H1 (cell line): Measurements from ENCODE around the gene SLC9A2. TPM values are rescaled to one million over a fixed set of nuclear protein-coding genes. Genes with fewer than 3 reads are reported as not detected.

ENCODE experiments used
- CTCF ChIA-PET: fragments of 300-600 bp; sonication (Branson Sonifier 250); formaldehyde crosslinking; loops from one replicate; lab custom pipeline; 2021; ENCODE audit not compliant: partially characterized antibody; lab: Charles Lee
- POLR2A ChIA-PET: fragments of 300-600 bp; sonication (Branson Sonifier 250); formaldehyde crosslinking; loops from one replicate; lab custom pipeline; 2021; ENCODE audit warnings: inconsistent platforms; ENCODE audit not compliant: partially characterized antibody; lab: Charles Lee
- DNase-seq, 2 experiments: peaks; one replicate each; pipeline versions ENCODE4 v3.0.0 to v3.0.0-alpha.2; 2010 to 2022; ENCODE audit warnings: low spot score in 2 of 2, low read depth in 1 of 2, mixed read lengths in 1 of 2
- FAIRE-seq: peaks from 2 replicates; lab custom pipeline; 2011; peaks lifted over from hg19 to GRCh38; lab: Jason Lieb, UNC
- H2AFZ ChIP-seq: 2 replicates; pipeline ENCODE4 v1.8.1; 2012; ENCODE audit warnings: low read length, inconsistent platforms
- H2AK5ac ChIP-seq: 2 replicates; pipeline ENCODE4 v1.6.1; 2013; ENCODE audit warnings: low read depth, low read length
- H2BK120ac ChIP-seq: replicated peaks from 2 replicates; pipeline ENCODE3; 2013; ENCODE audit warnings: low read depth, low read length, inconsistent platforms
- H2BK12ac ChIP-seq: 2 replicates; pipeline ENCODE4 v1.6.1; 2013; ENCODE audit warnings: low read depth, low read length
- H2BK15ac ChIP-seq: 2 replicates; pipeline ENCODE4 v1.6.1; 2013; ENCODE audit warnings: low read length
- H2BK20ac ChIP-seq: 2 replicates; pipeline ENCODE4 v1.6.1; 2013; ENCODE audit warnings: low read length
- H2BK5ac ChIP-seq: 2 replicates; pipeline ENCODE4 v1.6.1; 2013; ENCODE audit warnings: low read depth, low read length
- H3K14ac ChIP-seq: 2 replicates; pipeline ENCODE4 v1.6.1; 2013; ENCODE audit warnings: inconsistent platforms; ENCODE audit not compliant: insufficient read length
- H3K18ac ChIP-seq: 2 replicates; pipeline ENCODE4 v1.6.1; 2013; ENCODE audit warnings: low read length; ENCODE audit errors: extremely low read depth
- H3K23ac ChIP-seq: 2 replicates; pipeline ENCODE4 v1.6.1; 2013; ENCODE audit warnings: inconsistent platforms; ENCODE audit not compliant: insufficient read length
- H3K23me2 ChIP-seq: 2 replicates; pipeline ENCODE4 v1.6.1; 2013; ENCODE audit warnings: low read depth, low read length
- H3K27ac ChIP-seq: 2 replicates; pipeline ENCODE4 v1.6.1; 2011; ENCODE audit warnings: low read depth, low read length, inconsistent platforms
- H3K27me3 ChIP-seq, 4 experiments: replicated peaks in 1 of 4; 1 replicate in 1 of 4; 2 replicates in 3 of 4; pipeline versions ENCODE4 v1.6.1 to v1.8.1; 2011 to 2013; ENCODE audit warnings: low read length in 3 of 4, mild to moderate bottlenecking in 3 of 4, inconsistent platforms in 2 of 4, mixed read lengths in 2 of 4, moderate library complexity in 1 of 4; ENCODE audit not compliant: control insufficient read depth in 3 of 4, insufficient read depth in 3 of 4; ENCODE audit errors: extremely low read depth in 1 of 4
- H3K36me3 ChIP-seq, 4 experiments: 2 replicates each; pipeline versions ENCODE4 v1.6.1 to v1.8.1; 2011 to 2013; ENCODE audit warnings: mild to moderate bottlenecking in 4 of 4, low read length in 3 of 4, moderate library complexity in 2 of 4, control low read depth in 1 of 4, inconsistent platforms in 1 of 4; ENCODE audit not compliant: insufficient read depth in 4 of 4, control insufficient read depth in 2 of 4
- H3K4ac ChIP-seq: replicated peaks from 2 replicates; pipeline ENCODE3; 2013; ENCODE audit warnings: low read length, low read depth, mixed read lengths, inconsistent platforms; ENCODE audit not compliant: insufficient read length
- H3K4me1 ChIP-seq, 4 experiments: replicated peaks in 1 of 4; 1 replicate in 1 of 4; 2 replicates in 3 of 4; pipeline versions ENCODE4 v1.6.1 to v1.8.1; 2011 to 2013; ENCODE audit warnings: low read length in 3 of 4, inconsistent platforms in 2 of 4, mixed read lengths in 1 of 4; ENCODE audit not compliant: insufficient read depth in 4 of 4, control insufficient read depth in 3 of 4
- H3K4me2 ChIP-seq, 2 experiments: 2 replicates each; pipeline versions ENCODE4 v1.6.1 to v1.8.1; 2011 to 2013; ENCODE audit warnings: low read depth in 2 of 2, low read length in 2 of 2, control low read depth in 1 of 2, inconsistent platforms in 1 of 2, mild to moderate bottlenecking in 1 of 2; ENCODE audit not compliant: insufficient read depth in 1 of 2
- H3K4me3 ChIP-seq, 4 experiments: fragments of 200-600, 300-600 bp in 1 of 4; sonication (generic), shearing (Covaris generic), sonication (Bioruptor Twin) in 1 of 4; 2 replicates each; pipeline versions ENCODE4 v1.5.1 to v1.8.1; 2011 to 2016; ENCODE audit warnings: low read length in 4 of 4, low read depth in 3 of 4, control low read depth in 2 of 4, inconsistent platforms in 2 of 4, mild to moderate bottlenecking in 2 of 4, mixed read lengths in 1 of 4, moderate library complexity in 1 of 4; ENCODE audit not compliant: insufficient read depth in 2 of 4; ENCODE audit errors: extremely low read depth in 1 of 4
- H3K56ac ChIP-seq: replicated peaks from 2 replicates; pipeline ENCODE3; 2013; ENCODE audit warnings: low read depth, mild to moderate bottlenecking, mixed read lengths, low read length, inconsistent platforms; ENCODE audit not compliant: insufficient read length
- H3K79me1 ChIP-seq: 2 replicates; pipeline ENCODE4 v1.6.1; 2013; ENCODE audit warnings: low read depth, low read length, control low read depth
- H3K79me2 ChIP-seq, 2 experiments: 2 replicates each; pipeline versions ENCODE4 v1.6.1 to v1.8.1; 2012 to 2013; ENCODE audit warnings: low read length in 2 of 2, mild to moderate bottlenecking in 2 of 2, inconsistent platforms in 1 of 2; ENCODE audit not compliant: insufficient read depth in 2 of 2, control insufficient read depth in 1 of 2
- H3K9ac ChIP-seq, 4 experiments: replicated peaks in 1 of 4; 1 replicate in 1 of 4; 2 replicates in 3 of 4; pipeline versions ENCODE4 v1.6.1 to v1.8.1; 2011 to 2013; ENCODE audit warnings: low read depth in 3 of 4, low read length in 3 of 4, control low read depth in 2 of 4, mild to moderate bottlenecking in 2 of 4, moderate library complexity in 2 of 4, inconsistent platforms in 1 of 4; ENCODE audit errors: extremely low read depth in 1 of 4
- H3K9me3 ChIP-seq, 2 experiments: 2 replicates each; pipeline versions ENCODE4 v1.6.1 to v1.8.1; 2012 to 2013; ENCODE audit warnings: mild to moderate bottlenecking in 2 of 2, moderate library complexity in 2 of 2, control low read depth in 1 of 2, inconsistent platforms in 1 of 2, low read depth in 1 of 2, low read length in 1 of 2, mixed read lengths in 1 of 2; ENCODE audit not compliant: insufficient read depth in 2 of 2
- H4K20me1 ChIP-seq, 2 experiments: replicated peaks in 1 of 2; 2 replicates each; pipeline versions ENCODE3 to v1.8.1; 2011 to 2013; ENCODE audit warnings: inconsistent platforms in 2 of 2, low read length in 2 of 2, mild to moderate bottlenecking in 1 of 2; ENCODE audit not compliant: insufficient read depth in 2 of 2, control insufficient read depth in 1 of 2
- H4K5ac ChIP-seq: 2 replicates; pipeline ENCODE4 v1.6.1; 2013; ENCODE audit warnings: low read length, low read depth, mixed read lengths, inconsistent platforms; ENCODE audit not compliant: insufficient read length
- H4K8ac ChIP-seq: 2 replicates; pipeline ENCODE4 v1.8.0; 2013; ENCODE audit warnings: mild to moderate bottlenecking, moderate library complexity, low read length, inconsistent platforms; ENCODE audit not compliant: insufficient read depth; ENCODE audit errors: extremely low read depth
- H4K91ac ChIP-seq: replicated peaks from 2 replicates; pipeline ENCODE3; 2013; ENCODE audit warnings: low read length, mixed read lengths, inconsistent platforms; ENCODE audit not compliant: insufficient read length
- CTCF ChIP-seq, 3 experiments: IDR thresholded peaks; 1 replicate in 2 of 3; 2 replicates in 1 of 3; pipeline versions ENCODE4 v1.5.1 to v1.6.1; 2011; ENCODE audit warnings: low read length in 3 of 3, mild to moderate bottlenecking in 3 of 3, inconsistent platforms in 2 of 3, low read depth in 1 of 3, moderate library complexity in 1 of 3; ENCODE audit not compliant: insufficient read depth in 1 of 3; ENCODE audit errors: control extremely low read depth in 1 of 3
- E2F6 ChIP-seq: IDR thresholded peaks from 2 replicates; pipeline ENCODE4 v1.6.1; 2012; ENCODE audit warnings: inconsistent platforms
- HDAC2 ChIP-seq, 2 experiments: fragments of 300-600 bp in 1 of 2; sonication (generic) in 1 of 2; IDR thresholded peaks; 2 replicates each; pipeline ENCODE4 v1.6.1; 2011 to 2012; ENCODE audit warnings: low read depth in 2 of 2, low read length in 2 of 2, mild to moderate bottlenecking in 2 of 2, moderate library complexity in 2 of 2, borderline replicate concordance in 1 of 2, inconsistent platforms in 1 of 2
- HDAC6 ChIP-seq: IDR thresholded peaks from one replicate; pipeline ENCODE4 v1.7.1; 2012; ENCODE audit warnings: low read depth, mild to moderate bottlenecking, inconsistent platforms, low read length, moderate library complexity
- JUN ChIP-seq: IDR thresholded peaks from 2 replicates; pipeline ENCODE4 v1.6.1; 2011; ENCODE audit warnings: low read depth, mild to moderate bottlenecking, improper control_type of control experiment, low read length
- RBBP5 ChIP-seq: IDR thresholded peaks from 2 replicates; pipeline ENCODE4 v1.7.1; 2012; ENCODE audit warnings: low read depth, mild to moderate bottlenecking, inconsistent platforms, low read length, moderate library complexity, borderline replicate concordance
- SIN3A ChIP-seq, 2 experiments: IDR thresholded peaks in 1 of 2; conservative IDR thresholded peaks in 1 of 2; 2 replicates each; pipeline ENCODE4 v1.6.1; 2011 to 2012; ENCODE audit warnings: low read length in 2 of 2, improper control_type of control experiment in 1 of 2, low read depth in 1 of 2, mild to moderate bottlenecking in 1 of 2
- TBP ChIP-seq: IDR thresholded peaks from 2 replicates; pipeline ENCODE4 v1.6.1; 2011; ENCODE audit warnings: low read depth, low read length, improper control_type of control experiment
- WGBS, 2 experiments: shearing (Covaris generic) in 1 of 2; methylation state at CpG; one replicate each; pipeline versions ENCODE4 v1.1.6 to v1.1.7; 2013 to 2015; ENCODE audit warnings: low lambda C conversion rate in 2 of 2, mixed read lengths in 2 of 2, inconsistent platforms in 1 of 2, low coverage in 1 of 2, missing lambda C conversion rate in 1 of 2; ENCODE audit not compliant: insufficient replicate concordance in 2 of 2, insufficient coverage in 1 of 2, insufficient read length in 1 of 2; ENCODE audit errors: extremely low coverage in 1 of 2, missing lambda C conversion rate in 1 of 2; 5-methylcytosine and 5-hydroxymethylcytosine counted together
- polyA plus RNA-seq, 7 experiments: library from polyadenylated mRNA; depleted of rRNA in 3 of 7; stranded (reverse) in 5 of 7; unstranded in 2 of 7; fragments of >200 nt in 5 of 7; fragments of 200-250 nt in 2 of 7; gene quantifications; 1 replicate in 5 of 7; 2 replicates in 1 of 7; 4 replicates in 1 of 7; pipeline versions ENCODE4 v1.2.1 to v1.2.3, GENCODE V29; 2011 to 2013; ENCODE audit warnings: missing spikeins in 2 of 7, mixed read lengths in 2 of 7
- total RNA-seq: library from RNA; stranded (reverse); fragmentation: NEBNext Ultra II Directional; extraction: Animal tissue kit (Norgen Biotek cat#: 25700); gene quantifications from 2 replicates; pipeline ENCODE4 v1.2.1, GENCODE V29; 2021

SLC9A2 gene
- total and polyA plus RNA-seq, 2 of the 8 experiments (the other 6 are each of a cell fraction or from before 2014, with no cell fraction given): 0.06 to 0.13 TPM

- H3K27ac ChIP-seq: no peak overlapping the region
- no peak overlapping the region for H3K4me2 ChIP-seq
- CTCF ChIA-PET: no interaction called here
- TF ChIP-seq TBP (no peak), HDAC6 (no peak), CTCF (IDR thresholded peaks at IDR 0.05; ENCODE audit: control extremely low read depth in 1 of 3, insufficient read depth in 1 of 3, low read depth in 1 of 3, low read length in 3 of 3) (no peak), RBBP5 (no peak), SIN3A (conservative IDR thresholded peaks at IDR 0.05 in 1 of 2, IDR thresholded peaks at IDR 0.05 in 1 of 2; ENCODE audit: low read depth in 1 of 2, low read length in 2 of 2) (no peak), JUN (no peak), HDAC2 (IDR thresholded peaks at IDR 0.05; ENCODE audit: borderline replicate concordance in 1 of 2, low read depth in 2 of 2, low read length in 2 of 2) (no peak), E2F6 (no peak)
- H3K9ac ChIP-seq: no peak overlapping the region
- no peaks in the 10 kb centered on the region for H4K20me1 ChIP-seq
- DNase-seq (no peak), FAIRE-seq (no peak)
- H2BK20ac ChIP-seq: no peak overlapping the region
- no peaks in the 10 kb centered on the region for H3K9me3 ChIP-seq
- H3K4me3 ChIP-seq: no peak overlapping the region
- no peak overlapping the region for H4K8ac ChIP-seq
- H3K4ac ChIP-seq: no peak overlapping the region
- H3K36me3 ChIP-seq: no peaks in the 10 kb centered on the region
- H2AK5ac ChIP-seq: no peak overlapping the region
- POLR2A ChIA-PET: no interaction called here
- no peak overlapping the region for H3K23ac ChIP-seq
- H3K79me2 ChIP-seq: no peaks in the 10 kb centered on the region
- no peaks in the 10 kb centered on the region for H3K79me1 ChIP-seq
- 90% methylated on average over 3 of the region's 3 CpGs; no CpG with 5 or more reads in 1 of the 2 experiments for WGBS, 2 experiments
- H3K14ac ChIP-seq: no peak overlapping the region
- no peak overlapping the region for H4K91ac ChIP-seq
- no peak overlapping the region for H2BK15ac ChIP-seq
- no peaks in the 10 kb centered on the region for H3K27me3 ChIP-seq
- no peak overlapping the region for H2BK12ac ChIP-seq
- no peaks in the 10 kb centered on the region for H3K23me2 ChIP-seq
- no peak overlapping the region for H3K18ac ChIP-seq
- no peaks in the 10 kb centered on the region for H3K4me1 ChIP-seq
- no peak overlapping the region for H2AFZ ChIP-seq
- no peak overlapping the region for H4K5ac ChIP-seq
- no peak overlapping the region for H3K56ac ChIP-seq
- no peak overlapping the region for H2BK120ac ChIP-seq
- H2BK5ac ChIP-seq: no peak overlapping the region
Observed at GRCh38 chr2:102743259-102743658, 123.9 kb downstream of the SLC9A2 start.
